ENCODE results near the gene KCNIP2.

KCNIP2 gene

DNA sequence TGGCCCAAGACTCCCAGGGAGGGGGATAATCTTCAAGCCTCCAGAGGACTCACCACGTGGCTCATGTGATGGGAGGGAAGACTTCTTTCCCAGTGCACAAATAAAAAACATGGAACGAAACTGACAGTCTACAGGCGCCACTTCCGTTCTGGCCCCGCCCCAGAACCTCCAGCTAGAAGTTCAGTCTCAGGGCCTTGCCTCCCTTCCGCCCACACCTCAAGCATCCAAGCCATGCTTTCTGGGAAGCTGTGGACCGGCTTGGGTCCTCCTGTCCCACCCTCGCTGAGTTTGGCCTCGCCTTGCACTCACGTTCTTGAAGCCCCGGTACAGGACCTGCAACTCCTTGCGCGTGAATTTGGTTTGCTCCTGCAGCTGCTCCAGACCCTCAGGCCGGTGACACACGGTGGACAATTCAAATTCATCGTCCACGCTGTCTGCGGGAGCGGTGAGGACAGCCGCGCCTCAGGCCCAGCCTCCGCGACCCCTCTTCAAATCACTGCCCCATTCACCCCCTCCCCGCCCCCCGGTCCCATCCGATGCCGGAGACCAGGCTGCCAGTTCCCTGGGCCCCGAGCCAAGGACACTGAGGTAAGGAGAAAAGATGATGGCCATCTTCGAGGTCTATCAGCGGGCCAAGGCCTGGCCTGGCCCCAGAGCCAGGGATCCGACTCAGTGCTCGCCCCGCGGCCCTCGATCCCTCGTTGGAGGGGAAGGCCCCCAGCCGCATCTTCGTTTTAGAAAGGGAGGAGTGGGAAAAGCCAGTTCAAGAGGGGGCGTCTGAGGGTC, 14.6 kb downstream of the KCNIP2 start:
- H3K4me3 Mint-ChIP-seq = peak overlapping the region in 2 of 3 experiments; percentile 14 to 45
- no peaks in the 10 kb centered on the region for H3K9me3 Mint-ChIP-seq
- peaks cover 39% of the 10 kb centered on the region for H3K4me1 Mint-ChIP-seq
- TF ChIP-seq, protein P1, sequence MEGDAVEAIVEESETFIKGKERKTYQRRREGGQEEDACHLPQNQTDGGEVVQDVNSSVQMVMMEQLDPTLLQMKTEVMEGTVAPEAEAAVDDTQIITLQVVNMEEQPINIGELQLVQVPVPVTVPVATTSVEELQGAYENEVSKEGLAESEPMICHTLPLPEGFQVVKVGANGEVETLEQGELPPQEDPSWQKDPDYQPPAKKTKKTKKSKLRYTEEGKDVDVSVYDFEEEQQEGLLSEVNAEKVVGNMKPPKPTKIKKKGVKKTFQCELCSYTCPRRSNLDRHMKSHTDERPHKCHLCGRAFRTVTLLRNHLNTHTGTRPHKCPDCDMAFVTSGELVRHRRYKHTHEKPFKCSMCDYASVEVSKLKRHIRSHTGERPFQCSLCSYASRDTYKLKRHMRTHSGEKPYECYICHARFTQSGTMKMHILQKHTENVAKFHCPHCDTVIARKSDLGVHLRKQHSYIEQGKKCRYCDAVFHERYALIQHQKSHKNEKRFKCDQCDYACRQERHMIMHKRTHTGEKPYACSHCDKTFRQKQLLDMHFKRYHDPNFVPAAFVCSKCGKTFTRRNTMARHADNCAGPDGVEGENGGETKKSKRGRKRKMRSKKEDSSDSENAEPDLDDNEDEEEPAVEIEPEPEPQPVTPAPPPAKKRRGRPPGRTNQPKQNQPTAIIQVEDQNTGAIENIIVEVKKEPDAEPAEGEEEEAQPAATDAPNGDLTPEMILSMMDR (IDR thresholded peaks at IDR 0.05; ENCODE audit: unreplicated experiment in 3 of 3) = no peak
- no peak overlapping the region for H3K27ac Mint-ChIP-seq
- H3K36me3 Mint-ChIP-seq (ENCODE audit: low read depth) = peaks cover 8% of the 10 kb centered on the region
- no peaks in the 10 kb centered on the region for H3K27me3 Mint-ChIP-seq (ENCODE audit: low read depth)

DNA sequence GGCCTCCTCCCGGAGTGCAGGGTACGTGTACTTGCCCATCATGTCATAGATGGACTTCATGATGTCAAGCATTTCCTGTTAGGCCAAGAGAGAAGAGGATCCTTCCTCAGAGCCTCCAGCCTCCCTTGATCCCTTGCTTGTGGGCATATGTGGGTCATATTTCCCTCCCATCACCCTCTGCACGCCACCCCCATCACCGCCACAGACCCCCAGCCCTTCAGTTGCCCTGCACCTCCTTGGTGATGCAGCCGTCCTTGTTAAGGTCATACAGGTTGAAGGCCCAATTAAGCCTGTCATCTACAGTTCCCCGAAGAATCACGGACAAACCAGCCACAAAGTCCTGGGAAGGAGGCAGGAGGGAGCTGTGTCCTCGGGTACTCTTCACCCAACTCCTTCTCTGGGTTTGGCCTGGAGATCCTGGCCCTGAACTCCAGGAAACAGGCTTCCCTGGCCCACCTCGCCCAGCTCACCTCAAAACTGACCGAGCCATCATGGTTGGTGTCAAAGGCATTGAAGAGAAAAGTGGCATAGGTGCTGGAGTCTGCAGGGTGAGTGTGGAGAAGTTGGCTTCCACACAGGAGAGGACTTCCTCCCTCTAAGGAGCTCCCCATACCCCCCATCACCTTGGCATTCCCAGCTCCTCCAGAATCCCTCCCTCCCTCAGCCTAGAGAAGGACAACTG, 15.5 kb downstream of the KCNIP2 start:
- H3K4me1 Mint-ChIP-seq = peaks cover 32% of the 10 kb centered on the region
- no peak overlapping the region for H3K27ac Mint-ChIP-seq
- peaks cover 8% of the 10 kb centered on the region for H3K36me3 Mint-ChIP-seq (ENCODE audit: low read depth)
- peak overlapping the region in 2 of 3 experiments; percentile 11 to 57 for H3K4me3 Mint-ChIP-seq
- H3K9me3 Mint-ChIP-seq = no peaks in the 10 kb centered on the region
- TF ChIP-seq, protein P1 (IDR thresholded peaks at IDR 0.05; ENCODE audit: unreplicated experiment in 3 of 3) = no peak
- H3K27me3 Mint-ChIP-seq (ENCODE audit: low read depth) = no peaks in the 10 kb centered on the region

DNA sequence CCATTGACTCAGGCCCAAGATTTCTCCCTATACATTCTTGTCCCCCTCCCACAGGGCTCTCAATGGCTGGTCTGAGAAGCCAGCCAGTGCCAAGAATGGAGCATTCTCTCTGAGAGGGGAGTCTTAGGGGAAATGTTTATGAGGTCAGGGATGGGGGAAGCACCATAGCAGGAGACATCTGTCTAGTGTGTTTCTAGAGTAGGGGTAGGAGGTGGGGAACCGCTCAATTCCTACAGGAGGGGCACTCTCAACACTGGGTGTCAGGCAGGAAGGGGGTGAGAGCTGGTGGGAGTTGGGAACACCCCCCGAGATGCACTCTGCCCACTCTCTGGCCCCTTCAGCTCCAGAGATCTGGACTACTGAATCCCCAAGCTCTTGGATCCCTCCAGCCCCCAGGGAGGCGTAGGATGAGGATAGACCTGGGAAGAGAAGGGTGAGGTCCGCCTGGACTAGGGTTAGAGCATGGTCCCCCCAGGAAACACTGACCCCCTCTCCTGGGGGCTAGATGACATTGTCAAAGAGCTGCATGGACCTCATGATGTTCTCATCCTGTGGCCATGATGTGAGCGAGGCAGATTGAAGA, 16.7 kb downstream of the KCNIP2 start:
- no peaks in the 10 kb centered on the region for H3K9me3 Mint-ChIP-seq
- H3K4me1 Mint-ChIP-seq = peaks cover 22% of the 10 kb centered on the region
- H3K27me3 Mint-ChIP-seq (ENCODE audit: low read depth) = no peaks in the 10 kb centered on the region
- TF ChIP-seq, protein P1 (IDR thresholded peaks at IDR 0.05; ENCODE audit: unreplicated experiment in 3 of 3) = no peak
- H3K36me3 Mint-ChIP-seq (ENCODE audit: low read depth) = peaks cover 8% of the 10 kb centered on the region
- peak overlapping the region in 1 of 3 experiments; percentile 13 for H3K27ac Mint-ChIP-seq
- H3K4me3 Mint-ChIP-seq = peak overlapping the region in 2 of 3 experiments; percentile 1 to 5

DNA sequence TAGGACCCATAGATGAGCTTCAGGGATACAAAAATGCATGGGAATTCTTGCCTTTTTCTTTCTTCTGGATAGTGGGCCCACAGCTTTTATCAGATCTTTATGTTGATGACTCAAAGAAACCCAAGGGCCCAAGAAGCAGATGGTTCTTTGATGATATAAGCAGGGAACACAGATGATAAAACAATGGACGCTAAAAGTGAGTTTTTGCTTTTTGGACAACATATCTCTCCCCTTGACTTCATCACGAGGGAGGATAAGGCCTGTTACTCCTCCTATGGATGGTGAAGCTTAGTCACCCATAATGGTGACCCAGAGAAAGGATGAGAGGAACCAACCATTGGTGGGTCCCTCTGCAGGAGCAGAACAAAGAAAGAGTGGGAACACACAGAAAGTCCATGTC, 18.9 kb downstream of the KCNIP2 start:
- no peaks in the 10 kb centered on the region for H3K27me3 Mint-ChIP-seq (ENCODE audit: low read depth)
- no peaks in the 10 kb centered on the region for H3K9me3 Mint-ChIP-seq
- H3K27ac Mint-ChIP-seq = no peak overlapping the region
- TF ChIP-seq, protein P1 (IDR thresholded peaks at IDR 0.05; ENCODE audit: unreplicated experiment in 3 of 3) = no peak
- H3K4me1 Mint-ChIP-seq = peaks cover 8% of the 10 kb centered on the region
- H3K4me3 Mint-ChIP-seq = no peak overlapping the region
- peaks cover 8% of the 10 kb centered on the region for H3K36me3 Mint-ChIP-seq (ENCODE audit: low read depth)

DNA sequence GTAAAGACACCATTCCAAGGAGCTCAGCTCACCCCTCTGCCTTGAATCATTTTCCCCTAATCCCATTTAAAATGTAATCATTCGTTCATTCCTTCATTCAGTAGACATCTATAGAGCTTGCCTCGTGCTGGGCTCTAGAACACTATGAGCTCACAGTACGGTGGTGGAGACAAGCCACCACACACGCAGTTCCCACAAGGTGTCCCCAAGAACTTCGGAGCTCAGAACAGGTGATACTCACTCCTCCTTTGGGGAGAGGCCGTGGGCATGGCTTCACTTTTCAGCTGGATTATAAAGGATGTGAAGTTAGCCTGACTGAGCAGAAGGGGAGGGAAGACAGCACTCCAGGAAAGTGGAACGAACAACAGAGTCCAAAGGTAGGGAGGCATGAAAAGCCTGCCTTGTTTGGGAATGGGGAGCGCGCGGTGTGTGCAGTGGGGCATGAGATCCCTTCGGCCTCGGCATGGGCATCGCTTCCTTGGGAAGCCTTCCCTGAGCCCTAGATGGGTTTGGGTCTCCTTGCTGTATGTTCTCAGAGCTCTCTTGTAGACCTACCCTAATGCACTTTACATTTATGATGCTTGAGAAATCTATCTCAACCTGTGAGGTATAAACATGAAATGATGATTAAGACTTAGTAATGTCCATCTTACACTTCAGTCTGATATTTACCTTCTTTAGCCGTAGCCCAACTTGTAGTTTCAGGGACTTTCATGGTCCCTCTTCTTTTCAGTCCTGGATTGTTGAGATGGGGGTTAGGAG, 24.5 kb downstream of the KCNIP2 start:
- TF ChIP-seq, protein P1 (IDR thresholded peaks at IDR 0.05; ENCODE audit: unreplicated experiment in 3 of 3) = no peak
- H3K4me1 Mint-ChIP-seq = peaks cover 39% of the 10 kb centered on the region
- H3K27ac Mint-ChIP-seq = peak overlapping the region; percentile 91 to 98 (median 98)
- no peaks in the 10 kb centered on the region for H3K9me3 Mint-ChIP-seq
- peaks cover 4% of the 10 kb centered on the region for H3K36me3 Mint-ChIP-seq (ENCODE audit: low read depth)
- H3K4me3 Mint-ChIP-seq = peak overlapping the region; percentile 96 to 98 (median 97)
- no peaks in the 10 kb centered on the region for H3K27me3 Mint-ChIP-seq (ENCODE audit: low read depth)
